Suprapubic skin (tissue), 4 donors: ENCODE data around the gene ASB18. TPM values are rescaled to one million over a fixed set of nuclear protein-coding genes. Genes with fewer than 3 reads are reported as not detected.

ENCODE experiments used
- DNase-seq, 2 donors: peaks; one replicate each; pipeline ENCODE4 v3.0.0-alpha.2; 2019; ENCODE audit warnings: low spot score in 2 of 2
- H3K27ac ChIP-seq: fragments of 200-600 bp; sonication (generic); one replicate; pipeline ENCODE4 v1.5.1; 2019
- H3K27me3 ChIP-seq: fragments of 200-600 bp; sonication (generic); one replicate; pipeline ENCODE4 v1.5.1; 2019
- H3K36me3 ChIP-seq: fragments of 200-600 bp; sonication (generic); one replicate; pipeline ENCODE4 v1.5.1; 2019
- H3K4me1 ChIP-seq: fragments of 200-600 bp; sonication (generic); one replicate; pipeline ENCODE4 v1.5.1; 2019
- H3K4me3 ChIP-seq: fragments of 200-600 bp; sonication (generic); one replicate; pipeline ENCODE4 v1.5.1; 2019; ENCODE audit warnings: mild to moderate bottlenecking
- H3K9me3 ChIP-seq: fragments of 200-600 bp; sonication (generic); one replicate; pipeline ENCODE4 v1.5.1; 2019
- EP300 ChIP-seq: sonication (generic); formaldehyde crosslinking; IDR thresholded peaks from one replicate; pipeline ENCODE4 v1.6.1; 2017; ENCODE audit warnings: antibody characterized with exemption
- POLR2A ChIP-seq, 2 donors: fragments of 450-650 bp; IDR thresholded peaks; one replicate each; pipeline ENCODE4 v1.6.1; 2017; ENCODE audit warnings: antibody characterized with exemption in 2 of 2, mild to moderate bottlenecking in 2 of 2, moderate library complexity in 2 of 2
- POLR2AphosphoS5 ChIP-seq, 3 donors: sonication (generic); formaldehyde crosslinking; IDR thresholded peaks; one replicate each; pipeline ENCODE4 v1.6.1; 2017; ENCODE audit warnings: antibody characterized with exemption in 3 of 3
- WGBS: methylation state at CpG from one replicate; pipeline ENCODE4 v1.1.5; 2018; 5-methylcytosine and 5-hydroxymethylcytosine counted together
- total RNA-seq, 4 donors: library from RNA; depleted of rRNA; stranded (reverse); fragments of >200 nt; gene quantifications; one replicate each; pipeline ENCODE4 v1.1.0, GENCODE V29; 2016
- TF ChIP-seq, protein P1 (sequence below), 2 donors: fragments of 200-600 bp in 1 of 2; fragments of 450-650 bp in 1 of 2; sonication (generic) in 1 of 2; IDR thresholded peaks; one replicate each; pipeline ENCODE4 v1.5.1; 2016 to 2019; ENCODE audit warnings: antibody characterized with exemption in 2 of 2, mild to moderate bottlenecking in 1 of 2, moderate library complexity in 1 of 2

Gene ASB18
- total RNA-seq, 4 donors from 2014 or later, result 0.13 TPM; not detected in 3

DNA sequence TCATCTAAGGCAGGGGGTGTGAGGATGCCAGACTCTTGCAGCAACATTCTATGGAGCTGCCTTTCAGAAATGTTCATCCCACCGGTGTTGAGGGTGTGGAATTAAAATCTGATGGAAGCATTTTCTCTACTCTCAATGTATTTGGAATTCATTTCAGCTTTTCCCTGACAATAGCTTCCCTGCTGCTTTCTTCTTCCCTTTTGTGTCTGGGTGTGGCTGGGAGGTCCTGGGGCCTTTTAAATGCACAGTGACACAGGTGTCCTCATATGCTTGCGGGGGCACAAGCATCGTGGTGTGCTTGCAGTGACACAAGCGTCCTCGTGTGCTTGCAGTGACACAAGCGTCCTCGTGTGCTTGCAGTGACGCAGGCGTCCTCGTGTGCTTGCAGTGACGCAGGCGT, 43.4 kb upstream of the ASB18 start:
- Histone ChIP-seq H3K4me3 (no peak overlapping the region), H3K4me1 (no peaks in the 10 kb centered on the region), H3K36me3 (no peaks in the 10 kb centered on the region), H3K9me3 (no peaks in the 10 kb centered on the region), H3K27me3 (peaks cover 6% of the 10 kb centered on the region), H3K27ac (no peak overlapping the region)
- no peak for TF ChIP-seq POLR2A (IDR thresholded peaks at IDR 0.05)
- TF ChIP-seq EP300, result no peak
- TF ChIP-seq, protein P1, sequence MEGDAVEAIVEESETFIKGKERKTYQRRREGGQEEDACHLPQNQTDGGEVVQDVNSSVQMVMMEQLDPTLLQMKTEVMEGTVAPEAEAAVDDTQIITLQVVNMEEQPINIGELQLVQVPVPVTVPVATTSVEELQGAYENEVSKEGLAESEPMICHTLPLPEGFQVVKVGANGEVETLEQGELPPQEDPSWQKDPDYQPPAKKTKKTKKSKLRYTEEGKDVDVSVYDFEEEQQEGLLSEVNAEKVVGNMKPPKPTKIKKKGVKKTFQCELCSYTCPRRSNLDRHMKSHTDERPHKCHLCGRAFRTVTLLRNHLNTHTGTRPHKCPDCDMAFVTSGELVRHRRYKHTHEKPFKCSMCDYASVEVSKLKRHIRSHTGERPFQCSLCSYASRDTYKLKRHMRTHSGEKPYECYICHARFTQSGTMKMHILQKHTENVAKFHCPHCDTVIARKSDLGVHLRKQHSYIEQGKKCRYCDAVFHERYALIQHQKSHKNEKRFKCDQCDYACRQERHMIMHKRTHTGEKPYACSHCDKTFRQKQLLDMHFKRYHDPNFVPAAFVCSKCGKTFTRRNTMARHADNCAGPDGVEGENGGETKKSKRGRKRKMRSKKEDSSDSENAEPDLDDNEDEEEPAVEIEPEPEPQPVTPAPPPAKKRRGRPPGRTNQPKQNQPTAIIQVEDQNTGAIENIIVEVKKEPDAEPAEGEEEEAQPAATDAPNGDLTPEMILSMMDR (IDR thresholded peaks at IDR 0.05), result no peak
- no peak for TF ChIP-seq POLR2AphosphoS5 (IDR thresholded peaks at IDR 0.05)
- WGBS, result 78% methylated on average over 12 of the region's 12 CpGs
- no peak for DNase-seq

DNA sequence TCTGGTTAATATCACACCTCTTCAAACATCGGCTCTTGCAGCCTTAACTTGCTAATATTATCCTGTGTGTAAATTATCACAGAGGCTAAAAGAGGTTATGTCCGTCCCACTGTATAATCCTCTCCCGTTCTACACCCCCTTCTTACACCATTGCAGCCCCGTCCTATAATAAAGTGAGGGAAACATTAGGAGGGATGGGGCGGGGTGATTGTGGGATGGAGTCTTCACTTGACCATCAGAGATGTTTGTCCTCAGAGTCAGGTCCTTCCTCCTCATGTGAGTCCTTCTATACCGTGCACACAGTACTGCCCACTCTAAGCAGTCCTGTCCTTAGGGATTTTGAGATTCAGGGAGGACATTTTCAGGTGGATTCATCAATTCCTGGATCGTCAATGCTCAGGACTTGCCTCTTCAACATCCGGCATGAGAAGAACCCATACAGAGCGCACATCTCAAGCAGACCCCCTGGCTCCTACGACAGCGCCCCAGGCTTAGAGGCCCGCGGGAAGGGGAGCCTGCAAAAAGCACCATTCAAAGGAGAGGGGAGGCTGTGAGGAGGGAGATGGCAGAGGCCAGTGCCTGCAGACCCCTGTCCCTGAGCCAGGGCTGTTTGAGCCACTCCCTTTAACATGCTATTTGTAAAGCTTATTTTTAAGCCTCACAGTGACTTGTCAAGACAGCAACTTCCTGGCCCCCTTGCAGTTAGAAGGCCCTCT, 42.8 kb upstream of the ASB18 start:
- no peaks in the 10 kb centered on the region for H3K36me3 ChIP-seq
- no peaks in the 10 kb centered on the region for H3K9me3 ChIP-seq
- no peaks in the 10 kb centered on the region for H3K4me1 ChIP-seq
- DNase-seq, result no peak
- H3K27ac ChIP-seq, result no peak overlapping the region
- peaks cover 6% of the 10 kb centered on the region for H3K27me3 ChIP-seq
- TF ChIP-seq, protein P1 (IDR thresholded peaks at IDR 0.05), result no peak
- no peak for TF ChIP-seq POLR2A (IDR thresholded peaks at IDR 0.05)
- TF ChIP-seq POLR2AphosphoS5 (IDR thresholded peaks at IDR 0.05), result no peak
- no peak for TF ChIP-seq EP300
- H3K4me3 ChIP-seq, result no peak overlapping the region
- WGBS, result 82% methylated on average over 13 of the region's 13 CpGs

DNA sequence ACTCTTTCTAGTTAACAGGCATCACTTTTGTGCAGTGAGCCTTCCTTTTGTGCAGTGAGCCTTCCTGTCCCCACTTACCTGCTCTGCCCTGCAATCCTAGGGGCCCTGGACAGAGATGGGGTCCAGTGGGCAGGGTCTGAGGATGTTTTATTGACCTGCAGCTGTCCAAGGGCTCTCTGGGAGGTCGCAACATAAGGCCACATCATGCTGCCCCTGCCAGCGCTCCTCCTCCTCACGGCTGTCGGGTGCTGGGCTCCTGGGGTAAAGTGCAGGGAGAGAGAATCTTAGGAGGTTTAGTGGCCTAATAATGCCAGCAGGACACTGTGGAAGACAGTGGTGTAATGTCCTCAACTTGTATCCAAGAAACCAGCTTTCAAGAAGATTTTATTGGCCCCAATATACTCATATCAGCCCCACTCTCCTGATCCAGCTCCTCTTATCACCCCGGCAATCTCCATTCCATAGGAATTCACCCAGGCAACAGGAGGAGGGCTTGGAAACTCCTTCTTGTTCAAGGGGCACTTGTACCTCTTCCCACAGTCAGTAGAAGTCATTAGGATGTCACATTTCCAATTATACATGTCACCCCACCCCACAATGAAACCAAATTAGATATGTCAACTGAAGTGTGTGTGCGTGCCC, 41.9 kb upstream of the ASB18 start:
- H3K4me1 ChIP-seq, result no peaks in the 10 kb centered on the region
- no peaks in the 10 kb centered on the region for H3K9me3 ChIP-seq
- WGBS, result 85% methylated on average over 5 of the region's 6 CpGs
- H3K4me3 ChIP-seq, result no peak overlapping the region
- peaks cover 6% of the 10 kb centered on the region for H3K27me3 ChIP-seq
- H3K27ac ChIP-seq, result no peak overlapping the region
- DNase-seq, result no peak
- no peaks in the 10 kb centered on the region for H3K36me3 ChIP-seq
- TF ChIP-seq POLR2A (IDR thresholded peaks at IDR 0.05) (no peak), EP300 (no peak), POLR2AphosphoS5 (IDR thresholded peaks at IDR 0.05) (no peak)
- TF ChIP-seq, protein P1 (IDR thresholded peaks at IDR 0.05), result no peak

DNA sequence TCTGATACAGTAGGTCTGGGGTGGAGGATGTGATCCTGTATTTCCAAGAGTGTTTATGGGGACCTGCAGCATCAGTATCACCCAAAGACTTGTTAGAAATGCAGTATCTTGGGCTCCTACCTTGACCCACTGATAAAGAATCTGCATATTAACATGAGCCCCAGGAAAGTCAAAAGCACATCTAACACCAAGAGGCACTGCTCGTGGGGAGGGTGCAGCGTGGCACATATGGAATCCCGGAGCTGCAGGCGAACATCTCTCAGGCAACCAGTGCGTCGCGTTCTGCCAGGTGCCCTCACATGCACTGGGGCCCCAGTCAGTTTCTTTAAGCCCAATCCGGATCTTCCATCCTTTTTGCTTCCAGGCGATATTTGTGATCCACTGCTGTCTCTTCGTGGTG, 41.3 kb upstream of the ASB18 start:
- Histone ChIP-seq H3K36me3 (no peaks in the 10 kb centered on the region), H3K4me1 (no peaks in the 10 kb centered on the region), H3K27ac (no peak overlapping the region), H3K9me3 (no peaks in the 10 kb centered on the region), H3K27me3 (peaks cover 6% of the 10 kb centered on the region), H3K4me3 (no peak overlapping the region)
- no peak for DNase-seq
- TF ChIP-seq POLR2AphosphoS5 (IDR thresholded peaks at IDR 0.05), result no peak
- TF ChIP-seq EP300, result no peak
- WGBS, result 81% methylated on average over 10 of the region's 10 CpGs

DNA sequence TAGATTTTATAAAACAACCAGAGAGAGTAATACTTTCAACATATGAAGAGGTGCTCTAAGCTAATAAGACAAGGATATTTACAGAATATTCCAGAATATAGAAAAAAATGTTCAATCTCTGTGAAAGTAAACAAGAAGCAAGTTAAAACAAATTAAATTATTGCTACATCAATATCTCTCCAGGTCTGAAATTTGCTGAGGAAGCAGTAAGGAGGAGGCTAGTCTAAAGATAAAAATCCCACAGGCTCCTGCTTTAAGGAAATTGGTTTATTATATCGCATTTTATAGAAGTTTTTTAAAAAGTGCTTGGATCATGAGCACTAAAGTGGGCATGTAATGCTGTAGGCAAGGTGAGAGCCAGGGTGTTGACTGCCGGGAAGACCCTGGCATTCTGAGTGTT, 39.7 kb upstream of the ASB18 start:
- H3K4me3 ChIP-seq, result no peak overlapping the region
- no peaks in the 10 kb centered on the region for H3K9me3 ChIP-seq
- H3K4me1 ChIP-seq, result no peaks in the 10 kb centered on the region
- H3K36me3 ChIP-seq, result no peaks in the 10 kb centered on the region
- H3K27me3 ChIP-seq, result peaks cover 3% of the 10 kb centered on the region
- 57% methylated on average over 2 of the region's 2 CpGs for WGBS
- TF ChIP-seq, protein P1 (IDR thresholded peaks at IDR 0.05), result no peak
- no peak for TF ChIP-seq POLR2A (IDR thresholded peaks at IDR 0.05)
- TF ChIP-seq POLR2AphosphoS5 (IDR thresholded peaks at IDR 0.05), result no peak
- TF ChIP-seq EP300, result no peak
- H3K27ac ChIP-seq, result no peak overlapping the region
- DNase-seq, result no peak
